ENCODE results near the gene OPN1MW. TPM values are rescaled to one million over a fixed set of nuclear protein-coding genes. Genes with fewer than 3 reads are reported as not detected.
"Not testable (repeated sequence)": the region's sequence is repeated elsewhere in the genome, so short reads cannot be mapped to it uniquely, and the experiment has no call there.

The OPN1MW gene
- total RNA-seq, result not detected

- not testable (repeated sequence) for TF ChIP-seq CTCF (IDR thresholded peaks at IDR 0.05; ENCODE audit: low read depth)
These were observed at the start of gene OPN1MW for GRCh38 chrX:154182296-154182695. TSS of gene OPN1MW (plus strand) at chrX:154182596. CDS start at chrX:154182678, 82 bp downstream.

GRCh38 chrX:154135458-154136229 lies 46.8 kb upstream of the OPN1MW start:
- no peak for TF ChIP-seq CTCF (IDR thresholded peaks at IDR 0.05; ENCODE audit: low read depth)

- no peak for TF ChIP-seq CTCF (IDR thresholded peaks at IDR 0.05; ENCODE audit: low read depth)
These were observed 45.7 kb upstream of the OPN1MW start for GRCh38 chrX:154136627-154137161.

- TF ChIP-seq CTCF (IDR thresholded peaks at IDR 0.05; ENCODE audit: low read depth), result no peak
These were observed 43.5 kb upstream of the OPN1MW start for GRCh38 chrX:154138857-154139256.

- TF ChIP-seq CTCF (IDR thresholded peaks at IDR 0.05; ENCODE audit: low read depth), result no peak
These were observed 42.2 kb upstream of the OPN1MW start for GRCh38 chrX:154140206-154140605.

GRCh38 chrX:154140742-154141141 lies 41.7 kb upstream of the OPN1MW start:
- no peak for TF ChIP-seq CTCF (IDR thresholded peaks at IDR 0.05; ENCODE audit: low read depth)

GRCh38 chrX:154142386-154142785 lies 40.0 kb upstream of the OPN1MW start:
- TF ChIP-seq CTCF (IDR thresholded peaks at IDR 0.05; ENCODE audit: low read depth), result no peak
